B cell (primary cell): Measurements from ENCODE around the gene PABPN1. TPM values are rescaled to one million over a fixed set of nuclear protein-coding genes. Genes with fewer than 3 reads are reported as not detected.

Source experiments
- ATAC-seq: fragments of 200-7000 bp; cut with Tn5 transposase; one replicate; pipeline ENCODE4 v1.10.0; 2021; ENCODE audit warnings: low read depth, mild to moderate bottlenecking, moderate number of reproducible peaks, moderate library complexity
- CTCF ChIA-PET: fragments of 350-600 bp; sonication (Branson Sonifier 250); formaldehyde crosslinking; loops from one replicate; lab custom pipeline; 2021; ENCODE audit warnings: antibody characterized with exemption, inconsistent platforms; lab: Charles Lee
- POLR2A ChIA-PET: fragments of 350-600 bp; sonication (Branson Sonifier 250); formaldehyde crosslinking; loops from one replicate; lab custom pipeline; 2021; ENCODE audit warnings: antibody characterized with exemption; lab: Charles Lee
- DNase-seq: peaks from one replicate; pipeline ENCODE4 v3.0.0; 2013
- H2AFZ ChIP-seq: 2 replicates; pipeline ENCODE4 v1.6.1; 2012; ENCODE audit warnings: mild to moderate bottlenecking, low read depth, low read length; ENCODE audit not compliant: insufficient read depth, poor library complexity, severe bottlenecking
- H3K27ac ChIP-seq, 2 donors: 1 replicate in 1 of 2; 2 replicates in 1 of 2; pipeline ENCODE4 v1.5.1; 2012 to 2013; ENCODE audit warnings: low read length in 2 of 2, mild to moderate bottlenecking in 2 of 2, moderate library complexity in 1 of 2
- H3K27me3 ChIP-seq, 4 experiments: fragments of 200-600 bp in 1 of 4; sonication (generic) in 1 of 4; replicated peaks in 1 of 4; 1 replicate in 2 of 4; 2 replicates in 2 of 4; pipeline versions ENCODE4 v1.6.1 to v1.7.0; 2013 to 2016; ENCODE audit warnings: low read length in 3 of 4, mild to moderate bottlenecking in 2 of 4, mixed read lengths in 1 of 4, moderate library complexity in 1 of 4; ENCODE audit not compliant: insufficient read depth in 4 of 4, control insufficient read depth in 3 of 4; ENCODE audit errors: control extremely low read depth in 1 of 4
- H3K36me3 ChIP-seq, 2 experiments: replicated peaks in 1 of 2; 1 replicate in 1 of 2; 2 replicates in 1 of 2; pipeline versions ENCODE4 v1.6.1 to v1.7.1; 2013; ENCODE audit warnings: low read length in 1 of 2; ENCODE audit not compliant: insufficient read depth in 2 of 2, control insufficient read depth in 1 of 2; ENCODE audit errors: control extremely low read depth in 1 of 2, extremely low read depth in 1 of 2
- H3K4me1 ChIP-seq, 2 donors: fragments of 200-600 bp in 1 of 2; sonication (generic) in 1 of 2; 1 replicate in 1 of 2; 2 replicates in 1 of 2; pipeline versions ENCODE4 v1.5.1 to v1.6.1; 2013 to 2017; ENCODE audit warnings: low read length in 2 of 2; ENCODE audit not compliant: control insufficient read depth in 2 of 2, insufficient read depth in 2 of 2
- H3K4me2 ChIP-seq: replicated peaks from 2 replicates; pipeline ENCODE3; 2012; ENCODE audit warnings: mild to moderate bottlenecking, low read depth, low read length; ENCODE audit not compliant: poor library complexity, severe bottlenecking
- H3K4me3 ChIP-seq, 5 experiments: fragments of 200-600 bp in 1 of 5; sonication (generic) in 1 of 5; 1 replicate in 3 of 5; 2 replicates in 2 of 5; pipeline versions ENCODE4 v1.5.1 to v1.7.0; 2011 to 2016; ENCODE audit warnings: low read length in 4 of 5, mild to moderate bottlenecking in 4 of 5, low read depth in 2 of 5, control low read depth in 1 of 5, moderate library complexity in 1 of 5; ENCODE audit not compliant: insufficient read depth in 1 of 5; ENCODE audit errors: control extremely low read depth in 1 of 5, extremely low read depth in 1 of 5
- H3K79me2 ChIP-seq: fragments of 200-600 bp; sonication (generic); one replicate; pipeline ENCODE4 v1.6.0; 2016; ENCODE audit warnings: low read length; ENCODE audit not compliant: control insufficient read depth, insufficient read depth
- H3K9ac ChIP-seq: fragments of 200-600 bp; sonication (generic); 2 replicates; pipeline ENCODE4 v1.6.1; 2017; ENCODE audit warnings: mild to moderate bottlenecking, low read length, moderate library complexity
- H3K9me3 ChIP-seq, 3 donors: one replicate each; pipeline versions ENCODE4 v1.6.1 to v1.7.1; 2013; ENCODE audit warnings: low read length in 2 of 3; ENCODE audit not compliant: control insufficient read depth in 2 of 3, insufficient read depth in 1 of 3; ENCODE audit errors: control extremely low read depth in 1 of 3
- H4K20me1 ChIP-seq: 2 replicates; pipeline ENCODE4 v1.6.0; 2012; ENCODE audit warnings: mild to moderate bottlenecking, low read length; ENCODE audit not compliant: insufficient read depth, control insufficient read depth, poor library complexity, severe bottlenecking
- H3K27ac Mint-ChIP-seq: one replicate; pipeline ENCODE4 v1.8.0; 2021; ENCODE audit warnings: mixed read lengths
- H3K27me3 Mint-ChIP-seq: one replicate; pipeline ENCODE4 v1.8.0; 2021; ENCODE audit warnings: mixed read lengths
- H3K4me1 Mint-ChIP-seq: one replicate; pipeline ENCODE4 v1.8.0; 2021; ENCODE audit warnings: mixed read lengths
- H3K4me3 Mint-ChIP-seq: one replicate; pipeline ENCODE4 v1.8.0; 2021; ENCODE audit warnings: mixed read lengths
- H3K9me3 Mint-ChIP-seq: one replicate; pipeline ENCODE4 v1.8.0; 2022; ENCODE audit warnings: mixed read lengths; ENCODE audit not compliant: insufficient read depth
- CTCF ChIP-seq: fragments of 200-600 bp; IDR thresholded peaks from one replicate; pipeline ENCODE4 v1.8.0; 2022; ENCODE audit warnings: antibody characterized with exemption, mild to moderate bottlenecking
- EZH2 ChIP-seq: IDR thresholded peaks from 2 replicates; pipeline ENCODE4 v1.6.1; 2012; ENCODE audit warnings: borderline replicate concordance, low read depth, mild to moderate bottlenecking, moderate library complexity, low read length; ENCODE audit not compliant: insufficient read depth, poor library complexity, severe bottlenecking
- WGBS: methylation state at CpG from one replicate; pipeline ENCODE4 v1.1.5; 2013; ENCODE audit warnings: missing lambda C conversion rate; ENCODE audit not compliant: insufficient coverage; 5-methylcytosine and 5-hydroxymethylcytosine counted together
- intact Hi-C: fragments of 100-400 bp; cut with micrococcal nuclease; formaldehyde crosslinking; loops from one replicate; pipeline ENCODE4 v1.10.0; 2022
- polyA plus RNA-seq: library from polyadenylated mRNA; depleted of rRNA; stranded (reverse); fragments of >200 nt; gene quantifications from 2 replicates; pipeline ENCODE4 v1.2.3, GENCODE V29; 2012
- total RNA-seq, 2 donors: library from RNA; stranded (reverse); fragments of 120-200 nt in 1 of 2; gene quantifications; 1 replicate in 1 of 2; 2 replicates in 1 of 2; pipeline versions ENCODE4 v1.2.3 to v1.2.4, GENCODE V29; 2013 to 2022

The PABPN1 gene
- total and polyA plus RNA-seq, 2 donors (not counting 1 experiment from before 2014, with no cell fraction given) = 283 to 293 TPM

DNA sequence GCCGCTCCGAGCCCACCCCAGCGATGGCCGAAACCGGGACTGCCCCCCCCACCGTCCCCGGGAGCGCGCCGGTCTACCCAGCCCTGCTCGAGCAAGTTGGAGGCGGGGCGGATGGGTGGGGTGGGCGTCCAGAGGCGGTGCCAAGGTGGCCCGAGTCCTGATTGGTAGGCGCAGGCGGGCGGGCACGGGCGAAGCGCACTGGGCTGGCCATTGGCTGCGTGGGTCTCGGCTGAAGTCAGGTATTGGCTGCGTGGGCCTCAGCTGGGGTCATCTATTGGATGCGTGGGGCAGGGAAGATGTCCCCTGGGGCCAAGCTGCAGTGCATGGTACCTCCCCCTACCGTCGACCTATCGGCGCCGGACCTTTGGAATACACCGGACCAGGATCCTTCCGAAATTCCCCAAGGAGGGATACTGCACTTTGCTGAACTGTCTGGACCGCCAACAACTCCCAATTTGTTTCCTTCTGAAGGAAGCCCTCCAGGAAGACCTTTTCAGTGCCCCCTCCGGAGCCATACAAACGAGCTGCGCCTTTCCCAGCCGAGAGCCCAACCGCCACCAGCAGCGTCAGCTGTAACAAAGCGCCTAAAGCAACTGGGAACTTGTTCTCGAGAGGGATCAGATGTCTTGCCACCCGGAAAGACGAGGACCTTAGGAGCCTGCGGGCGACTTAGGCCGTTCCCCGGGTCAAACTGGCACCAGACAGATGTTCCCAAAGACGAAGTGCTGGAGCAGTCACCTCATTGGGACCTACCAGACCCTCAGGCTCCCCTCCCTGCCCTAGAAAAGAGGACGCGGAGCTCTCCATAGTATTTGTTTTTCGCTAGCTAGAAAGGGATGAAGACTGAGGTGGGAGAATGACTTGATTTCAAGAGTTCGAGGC is 35.0 kb upstream of the PABPN1 start, which contains the start of gene HOMEZ:
Gene HOMEZ (minus strand): TSS at position 113 of the 882 bp plus-strand sequence. CDS start 180 bp downstream, outside the sequence.
- Mint-ChIP-seq H3K27ac (peak within 1 kb of the TSS; percentile 93), H3K4me3 (peak within 1 kb of the TSS; percentile 98), H3K27me3 (no peaks in the 10 kb centered on the region), H3K9me3 (no peaks in the 10 kb centered on the region), H3K4me1 (peaks cover 23% of the 10 kb centered on the region)
- no peaks in the 10 kb centered on the region for H3K36me3 ChIP-seq
- TF ChIP-seq CTCF = no peak
- TF ChIP-seq EZH2 = no peak
- CTCF ChIA-PET = interaction anchor here (0.5 to 4.6 kb wide), 8 partner anchors 13 to 346 kb away, joined by 3 to 56 read pairs (median 4); partner anchors contain the start of genes PABPN1 and PPP1R3E
- peak within 1 kb of the TSS; percentile 83 for H3K9ac ChIP-seq
- peaks cover 13 to 17% of the 10 kb centered on the region in 2 donors for H3K4me1 ChIP-seq
- H3K27me3 ChIP-seq = no peaks in the 10 kb centered on the region
- peak; percentile 97 for DNase-seq
- peak within 1 kb of the TSS; percentile 56 to 90 (median 83) for H3K4me3 ChIP-seq
- ATAC-seq = peak; percentile 97
- H3K79me2 ChIP-seq = peaks cover 10% of the 10 kb centered on the region
- no peaks in the 10 kb centered on the region for H4K20me1 ChIP-seq
- intact Hi-C loops = loop anchor here (1.0 to 10.0 kb wide), 8 partner anchors 9 to 697 kb away; partner anchors contain the start of genes ACIN1, AP1G2, C14orf119 and DAD1
- no peaks in the 10 kb centered on the region for H3K9me3 ChIP-seq
- H3K27ac ChIP-seq = peak within 1 kb of the TSS; percentile 49 to 83
- WGBS = under 1% methylated on average over 49 of the region's 53 CpGs
- POLR2A ChIA-PET = interaction anchor here (0.6 to 1.7 kb wide), 5 partner anchors 9 to 1365 kb away, joined by 3 to 26 read pairs (median 8); partner anchors contain the start of genes PABPN1 and PPP1R3E
- peak within 1 kb of the TSS; percentile 92 for H2AFZ ChIP-seq
- peak within 1 kb of the TSS; percentile 84 for H3K4me2 ChIP-seq
